ENCODE measurements around the gene LGALS7B.
"Not testable (repeated sequence)": the region's sequence is repeated elsewhere in the genome, so short reads cannot be mapped to it uniquely, and the experiment has no call there.

The LGALS7B gene

GRCh38 chr19:38807374-38808098, 18.5 kb downstream of the LGALS7B start:
- not testable (repeated sequence) for H3K4me1 Mint-ChIP-seq; DNase-seq (ENCODE audit: low spot score in 2 of 2); H3K27ac Mint-ChIP-seq (ENCODE audit: low read depth); H3K9me3 Mint-ChIP-seq; H3K27me3 Mint-ChIP-seq; H3K36me3 Mint-ChIP-seq (ENCODE audit: insufficient read depth); H3K4me3 Mint-ChIP-seq; ATAC-seq (replicated peaks; ENCODE audit: extremely low read depth, poor library complexity, severe bottlenecking)

GRCh38 chr19:38808741-38809140, 19.7 kb downstream of the LGALS7B start:
- DNase-seq (ENCODE audit: low spot score in 2 of 2) (no peak), ATAC-seq (replicated peaks; ENCODE audit: extremely low read depth, poor library complexity, severe bottlenecking) (no peak)
- no peaks in the 10 kb centered on the region for H3K27me3 Mint-ChIP-seq
- H3K9me3 Mint-ChIP-seq, result no peaks in the 10 kb centered on the region
- H3K36me3 Mint-ChIP-seq (ENCODE audit: insufficient read depth), result peaks cover 2% of the 10 kb centered on the region
- no peak overlapping the region for H3K27ac Mint-ChIP-seq (ENCODE audit: low read depth)
- H3K4me3 Mint-ChIP-seq, result no peak overlapping the region
- peaks cover 6% of the 10 kb centered on the region for H3K4me1 Mint-ChIP-seq

- Mint-ChIP-seq H3K36me3 (ENCODE audit: insufficient read depth) (peaks cover 2% of the 10 kb centered on the region), H3K27me3 (no peaks in the 10 kb centered on the region), H3K27ac (ENCODE audit: low read depth) (no peak overlapping the region), H3K9me3 (no peaks in the 10 kb centered on the region), H3K4me1 (peaks cover 6% of the 10 kb centered on the region), H3K4me3 (no peak overlapping the region)
- no peak for DNase-seq (ENCODE audit: low spot score in 2 of 2)
- no peak for ATAC-seq (replicated peaks; ENCODE audit: extremely low read depth, poor library complexity, severe bottlenecking)
Measured at GRCh38 chr19:38809592-38810252, 20.7 kb downstream of the LGALS7B start.

- H3K27me3 Mint-ChIP-seq, result no peaks in the 10 kb centered on the region
- H3K4me1 Mint-ChIP-seq, result no peaks in the 10 kb centered on the region
- no peak for DNase-seq (ENCODE audit: low spot score in 2 of 2)
- H3K4me3 Mint-ChIP-seq, result no peak overlapping the region
- H3K9me3 Mint-ChIP-seq, result no peaks in the 10 kb centered on the region
- no peak overlapping the region for H3K27ac Mint-ChIP-seq (ENCODE audit: low read depth)
- no peak for ATAC-seq (replicated peaks; ENCODE audit: extremely low read depth, poor library complexity, severe bottlenecking)
- H3K36me3 Mint-ChIP-seq (ENCODE audit: insufficient read depth), result peaks cover 8% of the 10 kb centered on the region
Measured at GRCh38 chr19:38812009-38812840, 23.2 kb downstream of the LGALS7B start.

GRCh38 chr19:38812841-38813320, 23.9 kb downstream of the LGALS7B start, which contains the start of gene LGALS4:
Gene LGALS4, minus strand, starts transcription at chr19:38812945. Its CDS starts 59 bp downstream, at chr19:38812886.
- no peak within 1 kb of the TSS for H3K4me3 Mint-ChIP-seq
- H3K9me3 Mint-ChIP-seq, result no peaks in the 10 kb centered on the region
- H3K36me3 Mint-ChIP-seq (ENCODE audit: insufficient read depth), result peaks cover 12% of the 10 kb centered on the region
- no peaks in the 10 kb centered on the region for H3K27me3 Mint-ChIP-seq
- H3K4me1 Mint-ChIP-seq, result no peaks in the 10 kb centered on the region
- no peak for DNase-seq (ENCODE audit: low spot score in 2 of 2)
- no peak for ATAC-seq (replicated peaks; ENCODE audit: extremely low read depth, poor library complexity, severe bottlenecking)
- no peak within 1 kb of the TSS for H3K27ac Mint-ChIP-seq (ENCODE audit: low read depth)

- Mint-ChIP-seq H3K27ac (ENCODE audit: low read depth) (no peak overlapping the region), H3K4me3 (no peak overlapping the region), H3K9me3 (no peaks in the 10 kb centered on the region), H3K4me1 (no peaks in the 10 kb centered on the region), H3K27me3 (no peaks in the 10 kb centered on the region), H3K36me3 (ENCODE audit: insufficient read depth) (peaks cover 12% of the 10 kb centered on the region)
- DNase-seq (ENCODE audit: low spot score in 2 of 2) (no peak), ATAC-seq (replicated peaks; ENCODE audit: extremely low read depth, poor library complexity, severe bottlenecking) (no peak)
Measured at GRCh38 chr19:38813323-38813722, 24.3 kb downstream of the LGALS7B start.

- not testable (repeated sequence) for H3K27ac Mint-ChIP-seq (ENCODE audit: low read depth); H3K9me3 Mint-ChIP-seq; ATAC-seq (replicated peaks; ENCODE audit: extremely low read depth, poor library complexity, severe bottlenecking); DNase-seq (ENCODE audit: low spot score in 2 of 2); H3K27me3 Mint-ChIP-seq; H3K4me1 Mint-ChIP-seq; H3K4me3 Mint-ChIP-seq
- H3K36me3 Mint-ChIP-seq (ENCODE audit: insufficient read depth), result peaks cover 12% of the 10 kb centered on the region
Measured at GRCh38 chr19:38813932-38814331, 24.9 kb downstream of the LGALS7B start.

- Mint-ChIP-seq H3K4me1 (no peaks in the 10 kb centered on the region), H3K27ac (ENCODE audit: low read depth) (no peak overlapping the region), H3K9me3 (no peaks in the 10 kb centered on the region), H3K27me3 (no peaks in the 10 kb centered on the region), H3K4me3 (no peak overlapping the region), H3K36me3 (ENCODE audit: insufficient read depth) (peaks cover 11% of the 10 kb centered on the region)
- ATAC-seq (replicated peaks; ENCODE audit: extremely low read depth, poor library complexity, severe bottlenecking) (no peak), DNase-seq (ENCODE audit: low spot score in 2 of 2) (no peak)
Measured at GRCh38 chr19:38815059-38816001, 26.3 kb downstream of the LGALS7B start.

- DNase-seq (ENCODE audit: low spot score in 2 of 2) (no peak), ATAC-seq (replicated peaks; ENCODE audit: extremely low read depth, poor library complexity, severe bottlenecking) (no peak)
- H3K36me3 Mint-ChIP-seq (ENCODE audit: insufficient read depth), result peaks cover 11% of the 10 kb centered on the region
- no peaks in the 10 kb centered on the region for H3K27me3 Mint-ChIP-seq
- no peaks in the 10 kb centered on the region for H3K4me1 Mint-ChIP-seq
- no peak overlapping the region for H3K27ac Mint-ChIP-seq (ENCODE audit: low read depth)
- H3K9me3 Mint-ChIP-seq, result no peaks in the 10 kb centered on the region
- no peak overlapping the region for H3K4me3 Mint-ChIP-seq
Measured at GRCh38 chr19:38816131-38816750, 27.2 kb downstream of the LGALS7B start.

- Mint-ChIP-seq H3K27me3 (no peaks in the 10 kb centered on the region), H3K4me1 (no peaks in the 10 kb centered on the region), H3K9me3 (no peaks in the 10 kb centered on the region), H3K36me3 (ENCODE audit: insufficient read depth) (peaks cover 13% of the 10 kb centered on the region), H3K4me3 (no peak overlapping the region), H3K27ac (ENCODE audit: low read depth) (no peak overlapping the region)
- ATAC-seq (replicated peaks; ENCODE audit: extremely low read depth, poor library complexity, severe bottlenecking), result no peak
- no peak for DNase-seq (ENCODE audit: low spot score in 2 of 2)
Measured at GRCh38 chr19:38817081-38817480, 28.1 kb downstream of the LGALS7B start.

GRCh38 chr19:38819231-38819920, 30.4 kb downstream of the LGALS7B start:
- H3K9me3 Mint-ChIP-seq, result no peaks in the 10 kb centered on the region
- H3K4me1 Mint-ChIP-seq, result peaks cover 12% of the 10 kb centered on the region
- no peak for DNase-seq (ENCODE audit: low spot score in 2 of 2)
- H3K27ac Mint-ChIP-seq (ENCODE audit: low read depth), result no peak overlapping the region
- peaks cover 14% of the 10 kb centered on the region for H3K36me3 Mint-ChIP-seq (ENCODE audit: insufficient read depth)
- no peaks in the 10 kb centered on the region for H3K27me3 Mint-ChIP-seq
- ATAC-seq (replicated peaks; ENCODE audit: extremely low read depth, poor library complexity, severe bottlenecking), result no peak
- H3K4me3 Mint-ChIP-seq, result no peak overlapping the region
